Middle frontal gyrus (tissue), 1 donor: Measurements from ENCODE around the gene TMEM184A.

Experiments
- DNase-seq: peaks from one replicate; pipeline ENCODE4 v3.0.0-alpha.2; 2015; ENCODE audit warnings: low spot score; ENCODE audit errors: extremely low spot score

TMEM184A gene

DNA sequence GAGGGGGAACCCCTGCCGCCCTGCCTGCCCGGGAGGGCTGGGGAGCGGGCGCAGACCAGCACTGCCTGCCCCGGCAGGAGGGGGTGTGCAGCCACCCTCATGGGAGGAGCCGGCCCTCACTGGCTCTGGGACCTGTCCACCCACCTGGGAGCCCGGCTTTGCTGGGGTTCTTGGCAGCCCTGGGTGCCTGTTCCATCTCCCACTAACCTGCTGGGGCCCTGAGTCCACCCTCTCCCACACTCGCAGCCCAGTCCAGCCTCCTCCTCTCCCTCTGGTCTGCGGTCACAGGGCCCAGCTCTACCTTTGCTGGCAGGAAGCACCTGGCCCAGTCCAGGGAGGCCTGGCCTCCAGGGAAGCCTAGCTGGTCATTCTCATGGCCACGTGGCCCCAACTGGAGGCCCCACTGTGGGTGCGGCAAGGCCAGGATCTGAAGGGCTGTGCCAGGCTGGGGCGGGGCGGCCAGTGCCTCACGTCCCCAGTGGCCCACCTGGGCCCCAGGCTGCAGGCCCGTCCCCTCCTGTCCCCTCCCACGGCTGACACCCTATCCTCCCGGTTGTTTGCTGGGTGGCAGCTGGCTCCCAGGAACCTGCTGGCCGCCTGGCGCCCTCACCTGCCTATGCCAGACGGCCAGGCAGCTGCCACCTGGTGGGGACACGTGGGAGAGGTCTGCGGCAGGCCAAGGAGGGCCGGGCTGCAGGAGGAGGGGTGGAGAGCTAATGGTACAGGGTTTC, at the start of gene TMEM184A:
TMEM184A (minus strand) TSS at position 393 of the 731 bp plus-strand sequence. CDS start 721 bp downstream, outside the sequence.
- DNase-seq: no peak

DNA sequence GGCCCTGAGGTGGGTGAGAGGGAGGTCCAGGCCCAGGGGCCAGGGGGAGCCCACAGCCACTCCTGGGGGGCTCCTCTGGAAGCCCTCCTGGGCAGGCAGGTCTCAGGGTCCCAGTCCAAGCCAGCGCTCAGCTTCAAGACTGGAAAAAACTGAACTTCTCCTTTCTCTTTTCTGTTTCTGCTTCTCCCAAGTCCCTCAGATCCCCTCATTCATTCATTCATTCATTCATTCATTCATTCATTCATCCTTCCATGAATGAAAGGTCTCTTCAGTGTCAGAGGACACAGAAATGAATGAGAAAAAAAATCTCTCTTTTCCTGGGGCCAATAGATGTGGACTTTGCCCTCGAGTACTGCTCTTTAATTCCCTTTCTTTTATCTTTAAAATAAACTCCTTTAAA, 48.4 kb upstream of the TMEM184A start:
- no peak for DNase-seq

DNA sequence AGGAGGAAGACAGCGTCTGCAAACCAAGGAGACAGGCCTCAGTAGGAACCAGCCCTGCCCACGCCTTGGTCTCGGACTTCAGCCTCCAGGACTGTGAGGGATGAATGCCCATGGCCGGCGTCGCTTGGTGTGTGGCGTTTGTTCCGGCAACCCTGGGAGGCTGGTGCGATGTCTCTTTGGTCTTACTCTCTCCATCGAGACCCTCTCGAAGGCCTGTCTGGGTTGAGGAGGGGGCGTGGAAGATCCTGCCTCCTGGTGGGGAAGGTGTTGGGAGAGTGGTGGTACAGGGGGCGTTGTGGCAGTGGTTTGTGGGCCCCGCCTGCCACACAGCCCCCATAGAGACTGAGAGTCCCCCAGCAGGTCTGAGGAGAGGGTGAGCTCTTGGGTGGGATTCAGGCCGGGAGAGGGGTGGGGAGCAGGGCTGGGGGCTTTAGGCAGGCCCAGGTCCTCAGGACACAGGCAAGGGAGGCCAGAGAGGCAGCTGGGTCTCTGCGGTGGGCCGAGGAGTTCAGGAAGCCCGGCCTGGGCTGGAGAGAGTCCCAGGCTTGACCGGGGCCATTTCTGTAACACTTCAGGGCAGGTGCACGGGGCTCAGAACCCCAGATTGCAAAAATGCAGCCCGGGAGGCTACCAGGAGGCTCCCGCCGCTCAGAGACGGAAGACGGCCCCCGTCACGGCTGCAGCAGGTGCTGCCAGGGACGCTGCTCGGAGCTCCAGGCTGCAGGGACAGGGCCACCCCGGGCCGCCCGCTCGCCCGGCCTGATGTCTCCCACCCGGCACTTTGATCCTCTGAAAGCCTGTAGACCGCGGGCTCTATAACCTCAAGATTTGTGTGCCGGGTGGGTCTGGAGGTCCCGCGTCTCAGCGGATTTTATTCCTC, 47.6 kb upstream of the TMEM184A start:
- DNase-seq: no peak

- no peak for DNase-seq
These were observed 46.4 kb upstream of the TMEM184A start for GRCh38 chr7:1602386-1602785.

DNA sequence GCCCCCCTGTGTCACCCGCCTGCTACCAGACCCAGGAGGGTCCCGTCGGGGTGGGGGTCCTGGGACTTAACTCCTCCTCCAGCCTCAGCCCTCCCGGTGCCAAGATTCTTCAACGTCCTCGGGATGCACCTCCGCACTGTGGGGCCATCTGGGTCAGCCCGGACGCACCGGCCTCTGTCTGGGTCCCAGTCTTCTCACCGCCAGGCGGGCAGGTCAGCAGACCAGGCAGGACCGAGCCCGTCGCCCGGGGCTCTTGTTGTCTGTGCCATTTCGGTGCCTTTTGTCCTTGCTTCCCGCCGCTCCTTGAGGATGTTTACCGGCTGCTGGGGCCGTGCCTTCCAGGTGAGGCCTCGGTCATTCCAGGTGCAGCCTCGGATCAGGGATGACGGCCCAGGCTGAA, 46.0 kb upstream of the TMEM184A start:
- no peak for DNase-seq

- DNase-seq: no peak
These were observed 43.8 kb upstream of the TMEM184A start for GRCh38 chr7:1599640-1600395.

GRCh38 chr7:1598961-1599639, 43.1 kb upstream of the TMEM184A start:
- DNase-seq: no peak

DNA sequence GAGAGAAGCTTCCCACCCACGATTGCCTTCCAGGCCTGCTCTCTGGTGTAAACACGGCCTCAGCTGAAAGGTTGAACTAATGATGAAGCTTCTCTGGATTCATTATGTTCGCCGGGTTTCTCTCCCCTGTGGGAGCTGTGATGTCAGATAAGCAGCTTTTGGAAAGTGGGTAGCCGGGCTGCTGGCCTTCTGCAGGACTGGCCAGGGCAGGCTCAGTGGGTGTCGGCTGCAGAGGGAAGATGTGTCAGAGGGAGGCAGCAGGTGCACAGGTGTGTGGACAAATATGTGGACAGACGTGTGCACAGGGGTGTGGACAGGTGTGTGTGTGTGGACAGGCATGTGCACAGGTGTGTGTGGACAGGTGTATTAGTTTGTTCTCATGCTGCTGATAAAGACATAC, 42.3 kb upstream of the TMEM184A start:
- DNase-seq: no peak

DNA sequence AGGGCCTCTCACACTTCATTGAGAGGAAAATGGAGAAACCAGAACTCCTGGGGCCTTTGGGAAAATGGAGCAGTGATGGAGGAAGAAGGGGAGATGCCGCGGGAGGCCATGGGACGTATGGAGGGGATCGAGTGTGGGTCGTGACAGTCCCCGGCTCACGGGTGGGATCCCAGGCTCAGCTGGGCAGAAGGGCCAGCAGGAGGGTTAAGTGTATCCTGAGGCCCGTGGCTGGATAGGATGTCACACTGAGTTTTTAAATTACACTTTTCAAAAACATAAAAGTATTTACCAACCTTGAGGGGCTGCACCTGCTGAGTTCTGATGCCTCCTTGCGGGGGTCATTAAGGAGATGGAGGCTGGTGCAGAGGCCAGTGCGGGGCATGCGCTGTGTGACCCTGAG, 41.8 kb upstream of the TMEM184A start:
- DNase-seq: no peak

- no peak for DNase-seq
These were observed 41.2 kb upstream of the TMEM184A start for GRCh38 chr7:1597066-1597760.

GRCh38 chr7:1596181-1597043, 40.4 kb upstream of the TMEM184A start:
- DNase-seq: no peak

DNA sequence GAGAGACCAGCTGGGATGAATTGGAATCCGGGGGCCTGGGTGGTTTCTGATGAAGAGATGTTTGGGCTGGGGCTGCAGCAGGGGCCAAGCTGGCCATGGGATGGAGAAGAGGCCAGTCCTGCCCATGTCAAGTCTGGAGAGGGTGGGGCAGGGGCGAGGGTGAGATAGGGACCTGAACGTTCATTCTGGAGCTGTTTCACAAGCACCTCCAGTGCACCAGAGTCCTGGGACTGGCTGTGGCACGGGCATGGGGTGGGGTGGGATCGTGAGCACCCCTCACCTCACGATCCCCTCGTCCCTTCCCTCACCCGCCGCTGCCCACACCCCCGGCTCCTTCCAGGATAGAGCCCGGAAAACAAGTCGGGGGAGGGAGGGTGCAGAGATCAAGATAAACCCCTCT, 39.6 kb upstream of the TMEM184A start:
- DNase-seq: no peak

DNA sequence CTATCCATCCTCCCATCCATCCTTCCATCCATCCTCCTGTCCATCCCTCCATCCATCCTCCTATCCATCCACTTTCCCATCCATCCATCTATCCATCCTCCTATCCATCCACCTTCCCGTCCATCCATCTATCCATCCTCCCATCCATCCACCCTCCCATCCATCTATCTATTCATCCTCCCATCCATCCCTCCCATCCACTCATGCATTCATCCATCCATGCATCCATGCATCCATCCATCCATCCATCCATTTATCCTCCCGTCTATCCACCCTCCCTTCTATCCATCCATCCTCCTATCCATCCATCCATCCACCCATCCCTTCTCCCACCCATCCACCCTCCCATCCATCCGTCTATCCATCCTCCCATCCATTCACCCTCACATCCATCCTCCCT, 39.0 kb upstream of the TMEM184A start:
- no peak for DNase-seq

- DNase-seq: no peak
These were observed 38.0 kb upstream of the TMEM184A start for GRCh38 chr7:1593904-1594421.

DNA sequence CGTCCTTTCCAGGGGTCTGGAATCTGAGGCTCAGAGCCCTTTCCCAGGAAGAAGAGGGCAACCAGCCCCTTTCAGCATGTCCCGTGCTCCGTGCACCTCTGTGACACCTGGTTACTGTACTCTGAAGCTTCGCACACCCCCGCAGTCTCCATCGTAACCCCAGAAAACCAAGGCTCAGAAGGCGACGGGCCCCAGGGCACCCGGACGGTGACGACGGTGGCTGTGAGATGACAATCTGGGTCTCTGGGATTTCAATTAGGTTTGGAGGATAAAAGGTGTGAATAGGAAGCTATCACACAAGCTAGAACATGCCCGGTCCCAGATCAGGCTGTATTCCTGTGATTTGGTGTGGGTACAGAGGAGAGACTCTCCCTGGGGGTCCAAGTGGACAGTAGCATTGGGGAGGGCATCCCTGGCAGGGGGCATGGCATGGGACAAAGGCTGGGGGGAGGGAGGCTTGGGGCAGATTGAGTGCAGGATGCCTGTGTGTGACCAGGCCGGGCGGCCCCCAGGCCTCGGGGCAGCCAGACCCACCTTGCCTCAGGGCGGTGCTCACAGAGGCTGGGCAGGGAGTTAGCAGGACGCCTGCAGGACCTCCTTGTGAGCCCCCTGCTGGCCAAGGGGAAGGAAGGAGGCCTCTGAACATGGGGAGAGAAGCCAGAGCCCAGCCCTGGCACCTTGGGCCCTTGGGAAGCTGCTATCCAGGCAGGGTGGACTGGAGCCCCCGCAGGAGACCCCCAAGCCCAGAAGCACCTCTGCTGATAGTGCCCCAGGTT, 37.3 kb upstream of the TMEM184A start:
- DNase-seq: no peak

DNA sequence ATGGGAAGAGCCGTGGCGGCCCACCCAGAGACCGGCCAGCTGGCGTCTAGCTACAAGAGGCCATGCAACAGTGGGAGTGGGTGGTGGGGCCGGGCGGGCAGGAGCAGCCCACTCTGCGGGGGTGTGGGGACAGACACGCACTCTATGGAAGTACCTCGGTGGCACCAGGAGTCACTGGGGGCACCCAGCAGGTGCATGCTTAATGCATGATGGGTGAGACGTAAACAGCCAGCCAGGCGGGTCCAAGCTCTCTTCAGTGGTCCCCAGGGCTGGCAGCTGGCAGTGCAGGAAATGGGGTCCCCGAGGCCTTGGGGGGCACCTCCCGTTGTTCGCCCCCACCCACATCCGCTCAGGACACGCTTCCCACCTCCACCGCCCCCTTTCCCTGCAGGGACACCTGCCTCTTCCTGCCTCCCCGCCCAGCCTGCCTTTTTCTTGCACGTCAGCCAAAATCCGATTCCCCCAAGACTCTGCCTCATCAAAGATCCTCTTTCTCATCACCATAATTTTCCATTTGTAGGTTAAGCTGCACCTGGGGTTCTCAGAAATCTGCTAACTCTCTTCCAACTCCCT, 36.4 kb upstream of the TMEM184A start:
- no peak for DNase-seq

GRCh38 chr7:1591876-1592275, 35.9 kb upstream of the TMEM184A start:
- no peak for DNase-seq

DNA sequence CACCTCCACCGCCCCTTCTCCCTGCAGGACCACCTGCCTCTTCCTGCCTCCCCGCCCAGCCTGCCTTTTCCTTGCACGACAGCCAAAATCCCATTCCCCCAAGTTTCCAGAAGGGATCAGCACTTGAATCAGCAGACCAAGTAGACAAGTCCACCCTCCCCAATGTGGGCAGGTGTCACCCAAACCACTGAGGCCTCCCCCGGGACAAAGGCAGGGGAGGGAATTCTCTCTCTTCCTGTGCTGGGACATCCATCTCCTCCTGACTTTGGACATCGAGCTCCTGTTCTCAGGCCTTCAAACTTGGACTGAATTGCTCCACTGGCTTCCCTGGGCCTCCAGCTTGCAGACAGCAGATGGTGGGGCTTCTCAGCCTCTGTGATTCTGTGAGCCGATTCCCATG, 35.4 kb upstream of the TMEM184A start:
- no peak for DNase-seq
